ENCODE measurements around the gene RAB7B. TPM values are rescaled to one million over a fixed set of nuclear protein-coding genes. Genes with fewer than 3 reads are reported as not detected.

RAB7B gene
- total RNA-seq, 1 donor from 2014 or later, result 6.6 TPM

DNA sequence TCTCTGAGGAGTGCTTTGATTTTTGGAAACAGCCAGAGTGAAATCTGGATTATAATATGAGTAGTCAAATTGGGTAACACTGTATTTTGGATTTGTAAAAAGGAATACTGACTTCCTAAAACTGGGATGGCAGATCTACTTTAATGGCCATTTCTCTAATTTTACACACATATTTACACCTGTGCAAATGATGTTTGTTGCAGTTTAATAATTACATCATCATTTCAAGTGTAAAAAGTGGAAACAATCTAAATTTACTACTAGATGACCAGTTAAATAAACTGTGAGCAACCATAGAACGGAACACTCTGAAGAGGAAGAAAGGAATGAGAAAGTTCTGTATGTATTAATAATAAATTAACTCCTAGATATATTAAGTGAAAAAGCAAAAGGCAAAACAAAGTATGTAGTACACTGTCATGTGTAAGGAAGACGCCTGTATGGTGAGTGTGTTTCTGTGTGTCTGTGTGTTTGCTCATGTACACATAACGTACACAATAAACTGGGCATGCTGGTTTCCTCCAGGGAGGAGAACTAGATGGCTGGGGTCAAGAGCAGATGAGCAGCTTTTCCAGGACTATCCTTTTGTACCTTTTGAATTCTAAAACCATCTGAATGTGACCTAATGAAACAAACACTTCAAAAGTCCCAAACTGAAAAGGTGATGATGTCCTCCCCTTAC is 46.9 kb upstream of the RAB7B start:
- H3K4me2 ChIP-seq (ENCODE audit: low read length), result no peak overlapping the region
- H3K4me1 ChIP-seq (ENCODE audit: insufficient read depth, low read length), result no peaks in the 10 kb centered on the region
- H3K27ac Mint-ChIP-seq (ENCODE audit: unreplicated experiment), result no peak overlapping the region
- no peak for DNase-seq (ENCODE audit: low read depth)
- H3K79me2 ChIP-seq (ENCODE audit: insufficient read depth, low read length), result no peaks in the 10 kb centered on the region
- peaks cover 3% of the 10 kb centered on the region for H3K36me3 Mint-ChIP-seq (ENCODE audit: low read depth, unreplicated experiment)
- no peaks in the 10 kb centered on the region for H4K20me1 ChIP-seq (ENCODE audit: insufficient read depth, low read length)
- peaks cover 8% of the 10 kb centered on the region for H3K4me1 Mint-ChIP-seq (ENCODE audit: low read depth, unreplicated experiment)
- no peak overlapping the region for H3K4me3 Mint-ChIP-seq (ENCODE audit: unreplicated experiment)
- no peak overlapping the region for H3K27ac ChIP-seq (ENCODE audit: low read depth, low read length)
- H3K27me3 ChIP-seq (ENCODE audit: insufficient read depth, low read length), result peaks cover 3% of the 10 kb centered on the region
- H3K9me3 Mint-ChIP-seq (ENCODE audit: unreplicated experiment), result peaks cover 3% of the 10 kb centered on the region
- no peak overlapping the region for H3K4me3 ChIP-seq (ENCODE audit: insufficient read depth, low read depth, low read length)
- H3K9me3 ChIP-seq (ENCODE audit: insufficient read depth, low read depth, low read length), result no peaks in the 10 kb centered on the region
- H3K9ac ChIP-seq (ENCODE audit: low read length), result no peak overlapping the region
- no peak for FAIRE-seq
- no peak for TF ChIP-seq EZH2 (IDR thresholded peaks at IDR 0.05; ENCODE audit: insufficient read depth, low read length)
- no peak for TF ChIP-seq CTCF (IDR thresholded peaks at IDR 0.05; ENCODE audit: insufficient read depth, low read depth, low read length)
- no peak overlapping the region for H2AFZ ChIP-seq (ENCODE audit: low read depth, low read length)
- H3K36me3 ChIP-seq (ENCODE audit: insufficient read depth, low read length), result no peaks in the 10 kb centered on the region
- peaks cover 9% of the 10 kb centered on the region for H3K27me3 Mint-ChIP-seq (ENCODE audit: low read depth, unreplicated experiment)

DNA sequence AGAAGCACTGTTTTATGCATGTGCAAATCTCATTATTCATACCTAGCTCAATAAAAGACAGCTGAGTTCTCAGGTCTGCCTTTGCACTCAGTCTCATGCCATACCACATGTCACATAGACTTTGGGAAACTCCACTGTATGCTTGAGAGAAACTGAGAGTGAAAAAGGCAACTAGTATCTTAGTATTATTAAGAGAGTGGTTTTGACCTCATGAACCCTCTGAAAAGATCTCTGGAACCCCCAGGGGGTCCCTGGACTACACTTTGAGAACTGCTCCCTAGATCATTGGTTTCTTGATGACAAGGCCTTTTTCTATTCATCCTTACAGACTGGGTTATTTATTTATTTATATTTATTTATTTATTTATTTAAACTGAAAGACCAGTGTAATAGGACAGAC is 46.1 kb upstream of the RAB7B start:
- Mint-ChIP-seq H3K9me3 (ENCODE audit: unreplicated experiment) (peaks cover 3% of the 10 kb centered on the region), H3K4me1 (ENCODE audit: low read depth, unreplicated experiment) (peaks cover 8% of the 10 kb centered on the region), H3K27me3 (ENCODE audit: low read depth, unreplicated experiment) (peaks cover 9% of the 10 kb centered on the region), H3K27ac (ENCODE audit: unreplicated experiment) (no peak overlapping the region), H3K4me3 (ENCODE audit: unreplicated experiment) (no peak overlapping the region), H3K36me3 (ENCODE audit: low read depth, unreplicated experiment) (peaks cover 3% of the 10 kb centered on the region)
- Histone ChIP-seq H3K27ac (ENCODE audit: low read depth, low read length) (no peak overlapping the region), H2AFZ (ENCODE audit: low read depth, low read length) (no peak overlapping the region), H3K4me1 (ENCODE audit: insufficient read depth, low read length) (no peaks in the 10 kb centered on the region), H3K9me3 (ENCODE audit: insufficient read depth, low read depth, low read length) (no peaks in the 10 kb centered on the region), H3K4me3 (ENCODE audit: insufficient read depth, low read depth, low read length) (no peak overlapping the region), H3K9ac (ENCODE audit: low read length) (no peak overlapping the region), H3K79me2 (ENCODE audit: insufficient read depth, low read length) (no peaks in the 10 kb centered on the region), H4K20me1 (ENCODE audit: insufficient read depth, low read length) (no peaks in the 10 kb centered on the region), H3K4me2 (ENCODE audit: low read length) (no peak overlapping the region), H3K27me3 (ENCODE audit: insufficient read depth, low read length) (peaks cover 3% of the 10 kb centered on the region), H3K36me3 (ENCODE audit: insufficient read depth, low read length) (no peaks in the 10 kb centered on the region)
- TF ChIP-seq EZH2 (IDR thresholded peaks at IDR 0.05; ENCODE audit: insufficient read depth, low read length) (no peak), CTCF (IDR thresholded peaks at IDR 0.05; ENCODE audit: insufficient read depth, low read depth, low read length) (no peak)
- FAIRE-seq (no peak), DNase-seq (ENCODE audit: low read depth) (no peak)

DNA sequence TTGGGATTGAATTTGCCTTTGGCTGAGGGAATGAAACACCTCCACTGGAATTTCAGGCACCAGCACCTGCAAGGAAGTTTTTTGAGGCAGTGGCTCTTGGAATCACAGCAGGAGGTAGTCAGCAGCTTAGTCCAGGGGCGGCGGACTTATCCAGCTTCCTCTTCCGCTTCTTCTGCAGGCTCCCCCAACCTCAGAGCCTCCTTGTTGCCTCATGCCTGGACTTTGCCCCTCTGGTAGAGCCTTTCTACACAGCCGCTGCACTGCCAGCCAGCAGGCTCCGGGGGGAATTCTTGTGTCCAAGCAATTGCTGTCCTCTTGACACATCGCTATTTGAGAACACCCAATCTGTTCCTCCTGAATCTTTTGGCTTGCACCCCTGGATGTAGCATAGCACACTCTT is 45.4 kb upstream of the RAB7B start:
- FAIRE-seq (no peak), DNase-seq (ENCODE audit: low read depth) (no peak)
- H3K4me3 ChIP-seq (ENCODE audit: insufficient read depth, low read depth, low read length), result no peak overlapping the region
- peaks cover 3% of the 10 kb centered on the region for H3K36me3 Mint-ChIP-seq (ENCODE audit: low read depth, unreplicated experiment)
- no peak overlapping the region for H3K27ac ChIP-seq (ENCODE audit: low read depth, low read length)
- peaks cover 9% of the 10 kb centered on the region for H3K27me3 Mint-ChIP-seq (ENCODE audit: low read depth, unreplicated experiment)
- no peak overlapping the region for H3K9ac ChIP-seq (ENCODE audit: low read length)
- H3K36me3 ChIP-seq (ENCODE audit: insufficient read depth, low read length), result no peaks in the 10 kb centered on the region
- no peak overlapping the region for H2AFZ ChIP-seq (ENCODE audit: low read depth, low read length)
- H3K9me3 Mint-ChIP-seq (ENCODE audit: unreplicated experiment), result peaks cover 3% of the 10 kb centered on the region
- no peak overlapping the region for H3K4me3 Mint-ChIP-seq (ENCODE audit: unreplicated experiment)
- no peak overlapping the region for H3K27ac Mint-ChIP-seq (ENCODE audit: unreplicated experiment)
- TF ChIP-seq CTCF (IDR thresholded peaks at IDR 0.05; ENCODE audit: insufficient read depth, low read depth, low read length) (no peak), EZH2 (IDR thresholded peaks at IDR 0.05; ENCODE audit: insufficient read depth, low read length) (no peak)
- H3K4me1 ChIP-seq (ENCODE audit: insufficient read depth, low read length), result no peaks in the 10 kb centered on the region
- H3K9me3 ChIP-seq (ENCODE audit: insufficient read depth, low read depth, low read length), result no peaks in the 10 kb centered on the region
- H3K4me2 ChIP-seq (ENCODE audit: low read length), result no peak overlapping the region
- peaks cover 3% of the 10 kb centered on the region for H3K27me3 ChIP-seq (ENCODE audit: insufficient read depth, low read length)
- H4K20me1 ChIP-seq (ENCODE audit: insufficient read depth, low read length), result no peaks in the 10 kb centered on the region
- no peaks in the 10 kb centered on the region for H3K79me2 ChIP-seq (ENCODE audit: insufficient read depth, low read length)
- H3K4me1 Mint-ChIP-seq (ENCODE audit: low read depth, unreplicated experiment), result peaks cover 8% of the 10 kb centered on the region

All from astrocyte (in vitro differentiated cells and primary cell).